HG03025 (cell line): Measurements from ENCODE around the gene KRTAP5-4.
"Not testable (repeated sequence)": the region's sequence is repeated elsewhere in the genome, so short reads cannot be mapped to it uniquely, and the experiment has no call there.

ENCODE experiments used
- ATAC-seq: cut with Tn5 transposase; IDR thresholded peaks from one replicate; pipeline ENCODE4 v1.9.1; 2021; ENCODE audit warnings: mild to moderate bottlenecking, moderate library complexity; ENCODE audit not compliant: unreplicated experiment, low FRiP score

The KRTAP5-4 gene, protein sequence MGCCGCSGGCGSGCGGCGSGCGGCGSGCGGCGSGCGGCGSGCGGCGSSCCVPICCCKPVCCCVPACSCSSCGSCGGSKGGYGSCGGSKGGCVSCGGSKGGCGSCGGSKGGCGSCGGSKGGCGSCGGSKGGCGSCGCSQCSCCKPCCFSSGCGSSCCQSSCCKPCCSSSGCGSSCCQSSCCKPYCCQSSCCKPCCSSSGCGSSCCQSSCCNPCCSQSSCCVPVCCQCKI

GRCh38 chr11:1622086-1622485 lies at the start of gene KRTAP5-4:
KRTAP5-4 (minus strand) TSS chr11:1622138; CDS start chr11:1622093, 45 bp downstream.
- no peak for ATAC-seq

DNA sequence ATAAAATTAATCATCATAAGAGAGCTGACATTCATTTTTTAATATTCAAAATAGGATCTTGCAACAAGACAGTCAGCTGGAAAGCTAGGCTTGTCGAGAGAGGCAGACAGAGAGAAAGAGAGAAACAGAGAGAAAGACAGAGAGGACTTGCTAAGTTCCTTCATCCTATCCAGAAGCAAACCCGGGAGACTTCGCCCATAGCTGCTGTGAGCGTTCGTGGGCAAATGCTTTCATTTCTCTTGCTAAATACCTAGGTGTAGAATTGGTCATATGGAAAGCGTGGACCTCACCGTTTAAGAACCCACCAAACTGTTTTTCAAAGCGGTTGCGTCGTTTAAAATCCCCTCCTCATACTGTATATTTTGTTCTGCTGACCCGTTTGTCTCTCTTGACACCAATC lies 49.7 kb upstream of the KRTAP5-4 start:
- no peak for ATAC-seq

DNA sequence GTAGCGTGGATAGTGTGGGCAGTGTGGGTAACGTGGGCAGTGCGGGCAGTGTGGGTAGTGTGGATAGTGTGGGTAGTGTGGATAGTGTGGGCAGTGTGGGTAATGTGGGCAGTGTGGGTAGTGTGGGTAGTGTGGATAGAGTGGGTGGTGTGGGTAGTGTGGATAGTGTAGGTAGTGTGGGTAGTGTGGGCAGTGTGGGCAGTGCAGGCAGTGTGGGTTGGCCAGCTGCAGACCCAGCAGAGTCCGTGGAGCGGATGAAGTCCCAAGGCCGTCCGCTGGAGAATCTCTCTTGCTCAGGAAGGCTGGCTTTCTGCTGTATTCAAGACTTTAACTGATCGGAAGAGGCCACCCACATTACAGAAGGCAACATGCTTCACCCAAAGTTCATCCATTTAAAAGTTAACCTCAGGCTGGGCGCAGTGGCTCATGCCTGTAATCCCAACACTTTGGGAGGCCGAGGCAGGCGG lies 49.0 kb upstream of the KRTAP5-4 start:
- no peak for ATAC-seq

DNA sequence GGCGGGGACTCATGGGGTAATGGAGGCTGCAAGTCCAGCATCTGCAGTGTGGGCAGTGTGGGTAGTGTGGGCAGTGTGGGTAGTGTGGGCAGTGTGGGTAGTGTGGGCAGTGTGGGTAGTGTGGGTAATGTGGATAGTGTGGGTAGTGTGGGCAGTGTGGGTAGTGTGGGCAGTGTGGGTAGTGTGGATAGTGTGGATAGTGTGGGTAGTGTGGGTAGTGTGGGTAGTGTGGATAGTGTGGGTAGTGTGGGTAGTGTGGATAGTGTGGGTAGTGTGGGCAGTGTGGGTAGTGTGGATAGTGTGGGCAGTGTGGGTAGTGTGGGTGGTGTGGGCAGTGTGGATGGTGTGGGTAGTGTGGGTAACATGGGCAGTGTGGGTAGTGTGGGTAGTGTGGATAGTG lies 48.5 kb upstream of the KRTAP5-4 start:
- not testable (repeated sequence) for ATAC-seq

DNA sequence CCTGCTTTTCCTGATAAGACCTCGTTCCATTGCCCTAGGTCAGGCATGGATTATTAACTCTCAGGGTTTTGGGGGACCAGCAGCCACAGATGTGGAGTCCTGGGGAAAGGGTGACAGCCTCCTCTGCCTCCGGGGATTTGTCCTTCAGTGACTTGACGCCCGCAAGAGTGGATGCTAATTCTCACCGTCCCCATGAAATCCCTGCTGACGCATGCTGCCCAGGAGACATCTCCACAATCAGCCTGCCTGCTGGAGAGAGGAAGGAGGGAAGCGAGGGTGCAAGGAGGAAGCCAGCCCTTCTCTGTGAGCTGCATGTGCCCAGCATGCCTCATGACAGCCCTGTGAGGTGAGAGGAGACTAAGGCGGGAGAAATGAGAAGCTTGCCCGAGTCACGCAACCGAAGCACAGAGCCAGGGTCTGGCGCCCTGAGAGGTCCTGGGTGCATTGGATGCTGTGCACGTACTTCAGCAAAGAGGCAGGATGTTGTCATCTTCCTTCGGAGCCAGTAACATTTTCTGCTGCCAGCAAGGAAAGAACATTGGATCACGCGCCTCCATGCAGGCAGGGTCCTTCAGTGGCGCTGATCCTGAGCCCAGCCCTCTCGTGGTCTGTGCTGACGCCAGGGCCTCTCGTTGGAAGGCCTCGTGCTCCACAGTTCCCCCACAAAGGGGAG lies 47.7 kb upstream of the KRTAP5-4 start:
- ATAC-seq, result no peak

GRCh38 chr11:1668911-1669473 lies 47.1 kb upstream of the KRTAP5-4 start:
- ATAC-seq, result no peak

DNA sequence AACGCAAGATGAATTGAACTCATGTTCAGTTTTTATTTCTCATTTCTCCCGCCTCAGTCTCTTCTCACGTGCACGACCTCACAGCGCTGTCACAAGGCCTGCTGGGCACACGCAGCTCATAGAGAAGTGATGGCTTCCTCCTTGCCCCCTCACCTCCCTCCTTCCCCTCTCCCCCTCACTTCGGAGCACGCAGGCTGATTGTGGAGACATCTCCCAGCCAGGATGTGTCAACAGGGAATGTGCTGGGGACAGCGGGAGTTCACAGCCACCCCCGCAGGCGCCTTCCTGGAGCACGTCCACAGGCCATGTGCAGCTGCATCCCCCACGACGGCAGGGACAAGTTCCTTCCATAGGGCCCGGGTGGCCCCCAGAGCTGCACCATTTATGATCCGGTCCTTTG lies 46.0 kb upstream of the KRTAP5-4 start:
- ATAC-seq, result no peak

DNA sequence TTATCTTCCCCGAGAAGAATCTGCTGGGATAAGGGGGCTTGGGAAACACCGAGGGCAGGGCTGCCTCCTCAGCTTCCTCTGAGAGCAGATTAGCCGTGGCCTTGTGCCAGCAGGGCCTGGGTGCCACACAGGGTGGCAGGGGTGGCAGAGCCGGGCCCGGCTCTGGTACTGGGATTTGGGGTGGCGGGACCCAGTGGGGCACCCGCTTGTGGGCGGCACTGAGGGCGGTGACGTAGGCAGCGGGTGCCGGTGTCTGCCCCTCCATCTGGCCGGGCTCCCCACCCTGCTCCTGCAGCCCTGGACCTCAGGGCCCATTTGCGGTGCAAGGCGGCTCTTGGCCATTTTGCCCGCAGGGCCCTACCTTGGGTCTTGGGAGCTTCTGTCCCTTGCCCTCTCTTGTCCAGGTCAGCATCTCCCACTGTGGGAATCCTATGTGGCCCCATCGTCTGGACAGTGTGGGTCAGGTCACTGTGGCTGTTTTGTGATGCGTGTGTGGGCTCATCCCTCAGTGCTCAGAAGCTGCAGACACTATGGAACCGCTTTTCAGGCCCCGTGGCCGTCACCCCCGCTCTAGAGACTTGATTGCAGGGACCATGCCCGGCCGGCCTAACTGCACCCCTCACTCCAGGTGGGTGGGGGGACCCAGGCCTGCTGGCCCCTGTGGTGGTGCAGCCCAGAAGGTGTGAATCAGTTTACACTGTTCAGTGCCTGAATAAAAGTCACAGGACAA lies 45.3 kb upstream of the KRTAP5-4 start:
- no peak for ATAC-seq

DNA sequence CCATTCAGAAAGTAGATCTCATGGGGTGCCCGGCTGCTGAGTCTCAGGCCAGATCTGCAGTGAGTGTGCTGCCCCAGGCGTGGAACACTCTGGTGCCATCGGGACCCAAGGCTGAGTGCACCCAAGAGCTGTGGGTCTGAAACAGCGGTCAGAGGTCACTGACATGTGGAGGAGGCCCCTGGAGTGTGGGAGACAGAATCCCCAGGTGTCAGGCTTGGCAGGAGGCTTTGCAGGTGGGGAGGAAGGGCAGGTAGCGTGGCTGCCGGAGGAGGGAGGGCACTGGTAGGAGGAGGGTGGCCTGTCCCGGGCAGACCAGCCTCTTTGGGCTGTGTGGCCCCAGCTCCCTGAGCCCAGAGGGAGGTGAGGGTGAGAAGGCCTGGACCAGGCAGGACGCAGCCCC lies 43.4 kb upstream of the KRTAP5-4 start:
- no peak for ATAC-seq

DNA sequence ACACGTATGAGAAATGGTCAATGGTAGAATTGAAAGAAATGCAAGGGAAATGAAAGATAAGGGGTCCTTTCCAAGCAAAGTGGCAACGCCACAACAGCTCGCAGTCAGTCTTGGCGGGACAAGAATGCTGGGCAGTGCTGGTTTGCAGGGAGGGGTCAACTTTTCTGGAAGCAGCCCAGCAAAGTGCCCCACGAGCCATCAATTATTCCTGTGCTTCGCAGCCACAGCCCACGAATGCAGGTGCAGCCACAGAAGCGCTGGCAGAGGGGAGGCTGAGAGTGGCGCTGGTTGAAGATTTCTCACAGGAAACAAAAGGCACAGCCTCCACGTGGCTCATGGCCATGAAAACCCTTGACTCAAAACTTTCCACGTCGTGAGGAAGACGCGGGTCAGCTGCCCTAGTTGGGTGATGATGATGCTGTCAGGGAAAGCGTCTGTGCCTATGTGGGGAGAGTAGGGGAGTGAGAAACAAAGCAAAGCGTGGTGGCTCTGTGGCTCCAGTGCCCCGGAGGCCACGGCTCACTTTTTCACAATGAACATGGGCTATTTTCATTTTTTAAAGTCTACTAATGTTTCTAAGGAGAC lies 40.9 kb upstream of the KRTAP5-4 start:
- ATAC-seq, result not testable (repeated sequence)

DNA sequence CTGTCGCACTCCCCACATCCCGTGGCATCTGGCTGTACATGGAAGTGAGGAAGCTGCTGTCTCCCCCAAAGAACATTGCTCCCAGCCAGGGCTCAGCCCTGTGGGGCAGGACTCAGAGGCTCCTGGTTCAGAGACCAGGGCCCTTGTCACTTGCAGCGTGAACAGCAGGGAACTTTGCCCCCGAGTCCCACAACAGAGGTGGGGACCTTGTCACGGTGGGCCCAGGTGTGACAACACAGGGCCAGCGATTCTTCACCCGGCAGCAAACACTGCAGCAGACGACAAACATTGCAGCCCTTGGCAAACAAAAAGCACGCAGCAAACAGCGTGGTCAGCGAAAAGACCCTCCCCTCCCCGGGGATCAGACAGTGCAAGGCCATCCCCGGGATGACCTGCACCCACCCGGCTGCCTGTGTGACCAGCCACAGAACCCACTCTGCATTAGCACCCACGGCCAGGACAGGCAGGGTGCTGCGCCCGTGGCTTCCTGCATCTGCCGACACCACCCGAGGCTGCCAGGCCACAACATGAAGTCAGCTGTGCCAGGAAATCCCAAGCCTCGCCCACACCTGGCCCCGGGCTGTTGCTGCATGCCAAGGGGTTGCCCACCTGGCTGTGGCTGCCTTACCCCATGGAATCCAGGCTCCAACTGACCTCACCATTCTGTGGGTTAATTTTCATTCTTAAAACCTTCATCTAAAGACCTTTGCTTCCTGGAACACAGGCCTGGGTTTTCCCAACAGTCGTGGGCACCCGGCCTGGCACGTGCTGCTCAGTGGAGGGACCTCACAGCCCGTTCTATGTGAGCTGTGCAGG lies 39.7 kb upstream of the KRTAP5-4 start:
- ATAC-seq, result not testable (repeated sequence)

- ATAC-seq, result no peak
Measured at GRCh38 chr11:1660111-1660867, 38.4 kb upstream of the KRTAP5-4 start.

- no peak for ATAC-seq
Measured at GRCh38 chr11:1659506-1659905, 37.6 kb upstream of the KRTAP5-4 start.

- no peak for ATAC-seq
Measured at GRCh38 chr11:1656670-1657069, 34.7 kb upstream of the KRTAP5-4 start.

GRCh38 chr11:1656061-1656441 lies 34.1 kb upstream of the KRTAP5-4 start:
- ATAC-seq, result no peak

- ATAC-seq, result no peak
Measured at GRCh38 chr11:1655168-1656060, 33.5 kb upstream of the KRTAP5-4 start.

GRCh38 chr11:1654388-1655167 lies 32.6 kb upstream of the KRTAP5-4 start:
- no peak for ATAC-seq
